DND-41 (cell line): ENCODE results near the gene RIMKLA.

Experiments
- ATAC-seq: fragments of 200-7000 bp; cut with Tn5 transposase; 3 replicates; pipeline ENCODE4 v1.9.1; 2021; ENCODE audit warnings: low read depth; ENCODE audit not compliant: insufficient read depth
- DNase-seq: peaks from one replicate; pipeline ENCODE4 v3.0.0-alpha.2; 2020
- H2AFZ ChIP-seq: 2 replicates; pipeline ENCODE4 v1.6.0; 2012; ENCODE audit warnings: low read depth, low read length
- H3K27ac ChIP-seq: 2 replicates; pipeline ENCODE4 v1.5.1; 2012; ENCODE audit warnings: low read length, inconsistent platforms
- H3K27me3 ChIP-seq: fragments of 200-600 bp; sonication (generic); 2 replicates; pipeline ENCODE4 v1.6.0; 2012; ENCODE audit warnings: low read length, mild to moderate bottlenecking, inconsistent platforms; ENCODE audit not compliant: insufficient read depth, poor library complexity
- H3K36me3 ChIP-seq: 2 replicates; pipeline ENCODE4 v1.5.1; 2012; ENCODE audit warnings: low read length, inconsistent platforms; ENCODE audit not compliant: insufficient read depth
- H3K4me1 ChIP-seq: 2 replicates; pipeline ENCODE4 v1.5.1; 2012; ENCODE audit warnings: mild to moderate bottlenecking, low read length; ENCODE audit not compliant: insufficient read depth
- H3K4me2 ChIP-seq: 2 replicates; pipeline ENCODE4 v1.6.0; 2012; ENCODE audit warnings: mild to moderate bottlenecking, moderate library complexity, low read length, inconsistent platforms; ENCODE audit not compliant: insufficient read depth
- H3K4me3 ChIP-seq, 2 experiments: fragments of 200-600 bp in 1 of 2; shearing (Covaris generic) in 1 of 2; 2 replicates each; pipeline ENCODE4 v1.5.1; 2012 to 2016; ENCODE audit warnings: inconsistent platforms in 2 of 2, low read length in 2 of 2, mild to moderate bottlenecking in 2 of 2, low read depth in 1 of 2, moderate library complexity in 1 of 2
- H3K79me2 ChIP-seq: 2 replicates; pipeline ENCODE4 v1.6.0; 2012; ENCODE audit warnings: low read length, inconsistent platforms; ENCODE audit not compliant: insufficient read depth
- H3K9ac ChIP-seq: 2 replicates; pipeline ENCODE4 v1.6.0; 2012; ENCODE audit warnings: low read depth, mild to moderate bottlenecking, inconsistent platforms, low read length, moderate library complexity
- H3K9me3 ChIP-seq: 2 replicates; pipeline ENCODE4 v1.5.1; 2012; ENCODE audit warnings: low read length, moderate library complexity, mild to moderate bottlenecking, inconsistent platforms; ENCODE audit not compliant: insufficient read depth, severe bottlenecking
- H4K20me1 ChIP-seq: 2 replicates; pipeline ENCODE4 v1.6.0; 2012; ENCODE audit warnings: low read length; ENCODE audit not compliant: insufficient read depth
- EZH2 ChIP-seq: IDR thresholded peaks from 3 replicates; pipeline ENCODE4 v1.6.1; 2012; ENCODE audit warnings: borderline replicate concordance, low read depth, mild to moderate bottlenecking, moderate library complexity, low read length, inconsistent platforms; ENCODE audit not compliant: severe bottlenecking
- TF ChIP-seq, protein P1 (sequence below): IDR thresholded peaks from 2 replicates; pipeline ENCODE4 v1.5.1; 2012; ENCODE audit warnings: borderline replicate concordance, low read length, moderate library complexity, mild to moderate bottlenecking; ENCODE audit not compliant: poor library complexity, severe bottlenecking; ENCODE audit errors: extremely low read depth

The RIMKLA gene

DNA sequence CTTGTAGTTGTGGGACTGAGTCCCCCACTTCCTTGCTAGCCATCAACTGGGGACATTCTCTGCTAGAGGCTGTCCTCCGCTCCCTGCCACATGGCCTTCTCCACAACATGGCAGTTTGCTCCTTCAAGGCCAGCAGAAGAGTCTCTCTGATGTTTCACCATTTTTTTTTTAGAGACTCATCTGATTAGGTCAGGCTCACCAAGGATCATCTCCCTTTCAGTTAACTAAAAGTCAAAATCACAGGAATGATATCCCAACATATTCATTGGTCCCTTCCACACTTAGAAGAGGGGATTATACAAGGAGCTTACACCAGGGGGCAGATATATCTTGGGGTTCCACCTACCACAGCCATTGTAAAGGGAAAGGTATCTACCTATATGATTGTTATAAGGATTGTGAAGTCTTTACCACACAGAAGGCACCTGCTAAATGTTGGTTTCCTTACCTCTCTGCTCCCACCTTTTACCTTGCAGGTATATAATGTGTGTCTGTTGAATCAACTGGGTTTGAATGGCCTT lies 23.3 kb downstream of the RIMKLA start:
- Histone ChIP-seq H3K36me3 (peaks cover 39% of the 10 kb centered on the region), H3K79me2 (no peaks in the 10 kb centered on the region), H2AFZ (no peak overlapping the region), H3K4me1 (no peaks in the 10 kb centered on the region), H3K4me2 (no peak overlapping the region), H4K20me1 (no peaks in the 10 kb centered on the region), H3K27ac (no peak overlapping the region), H3K9me3 (no peaks in the 10 kb centered on the region), H3K4me3 (no peak overlapping the region), H3K27me3 (no peaks in the 10 kb centered on the region), H3K9ac (no peak overlapping the region)
- DNase-seq (no peak), ATAC-seq (no peak)
- no peak for TF ChIP-seq EZH2
- TF ChIP-seq, protein P1, sequence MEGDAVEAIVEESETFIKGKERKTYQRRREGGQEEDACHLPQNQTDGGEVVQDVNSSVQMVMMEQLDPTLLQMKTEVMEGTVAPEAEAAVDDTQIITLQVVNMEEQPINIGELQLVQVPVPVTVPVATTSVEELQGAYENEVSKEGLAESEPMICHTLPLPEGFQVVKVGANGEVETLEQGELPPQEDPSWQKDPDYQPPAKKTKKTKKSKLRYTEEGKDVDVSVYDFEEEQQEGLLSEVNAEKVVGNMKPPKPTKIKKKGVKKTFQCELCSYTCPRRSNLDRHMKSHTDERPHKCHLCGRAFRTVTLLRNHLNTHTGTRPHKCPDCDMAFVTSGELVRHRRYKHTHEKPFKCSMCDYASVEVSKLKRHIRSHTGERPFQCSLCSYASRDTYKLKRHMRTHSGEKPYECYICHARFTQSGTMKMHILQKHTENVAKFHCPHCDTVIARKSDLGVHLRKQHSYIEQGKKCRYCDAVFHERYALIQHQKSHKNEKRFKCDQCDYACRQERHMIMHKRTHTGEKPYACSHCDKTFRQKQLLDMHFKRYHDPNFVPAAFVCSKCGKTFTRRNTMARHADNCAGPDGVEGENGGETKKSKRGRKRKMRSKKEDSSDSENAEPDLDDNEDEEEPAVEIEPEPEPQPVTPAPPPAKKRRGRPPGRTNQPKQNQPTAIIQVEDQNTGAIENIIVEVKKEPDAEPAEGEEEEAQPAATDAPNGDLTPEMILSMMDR: peak; percentile 11

DNA sequence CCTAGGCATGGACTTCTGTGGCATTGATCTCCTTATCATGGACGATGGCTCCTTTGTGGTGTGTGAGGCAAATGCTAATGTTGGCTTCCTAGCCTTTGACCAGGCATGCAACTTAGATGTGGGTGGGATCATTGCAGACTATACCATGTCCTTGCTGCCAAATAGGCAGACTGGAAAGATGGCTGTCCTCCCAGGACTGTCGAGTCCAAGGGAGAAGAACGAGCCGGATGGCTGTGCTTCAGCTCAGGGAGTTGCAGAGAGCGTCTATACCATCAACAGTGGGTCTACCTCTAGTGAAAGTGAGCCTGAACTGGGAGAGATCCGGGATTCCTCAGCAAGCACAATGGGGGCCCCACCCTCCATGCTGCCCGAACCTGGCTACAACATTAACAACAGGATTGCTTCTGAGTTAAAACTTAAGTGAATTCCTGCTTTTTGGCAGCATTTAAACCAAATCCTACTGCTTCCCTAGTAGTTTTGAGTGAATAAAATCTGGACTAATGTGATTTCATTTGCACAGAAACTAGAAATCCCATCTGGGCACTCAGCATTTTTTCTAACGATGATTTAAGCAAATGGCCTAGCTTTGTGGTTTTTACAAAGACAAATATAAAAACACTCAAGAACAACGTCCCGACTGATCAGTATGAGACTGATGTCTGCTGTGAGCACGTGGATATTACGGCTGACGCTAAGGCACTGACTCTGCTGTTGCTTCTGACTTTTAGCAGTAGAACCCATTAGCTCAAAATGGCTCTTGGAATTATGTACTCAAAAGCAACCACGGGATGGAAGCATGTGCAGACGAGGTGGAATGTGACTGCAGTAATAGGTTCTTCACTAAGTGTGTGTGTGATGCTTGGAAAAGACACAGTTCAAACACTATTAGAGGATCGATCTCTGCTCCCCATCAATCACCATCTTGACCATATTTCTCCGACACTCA lies 34.2 kb downstream of the RIMKLA start:
- Histone ChIP-seq H3K27ac (no peak overlapping the region), H3K79me2 (no peaks in the 10 kb centered on the region), H2AFZ (no peak overlapping the region), H3K9me3 (no peaks in the 10 kb centered on the region), H3K4me1 (no peaks in the 10 kb centered on the region), H4K20me1 (no peaks in the 10 kb centered on the region), H3K4me3 (no peak overlapping the region), H3K27me3 (no peaks in the 10 kb centered on the region), H3K9ac (no peak overlapping the region), H3K4me2 (no peak overlapping the region), H3K36me3 (peaks cover 26% of the 10 kb centered on the region)
- TF ChIP-seq, protein P1: no peak
- no peak for TF ChIP-seq EZH2
- DNase-seq (no peak), ATAC-seq (no peak)

DNA sequence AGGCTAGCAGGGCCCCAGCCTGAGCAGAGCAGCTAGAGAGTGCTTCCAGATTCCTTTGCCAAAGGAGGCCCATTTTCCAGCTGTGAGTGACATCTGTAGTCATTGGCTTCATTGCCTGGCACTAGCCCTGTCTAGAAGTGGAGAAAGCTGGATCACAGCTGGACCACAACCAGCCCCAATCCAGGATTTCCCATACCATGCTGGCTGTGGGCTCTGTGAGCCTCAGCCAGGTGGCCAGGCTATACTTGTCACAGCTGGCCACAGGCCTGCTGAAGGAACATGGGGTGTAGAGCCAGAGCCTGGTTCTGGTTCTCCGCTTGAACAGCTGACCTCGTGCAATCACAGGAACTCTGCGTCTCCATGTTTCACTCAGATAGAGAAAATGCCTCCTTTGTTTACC lies 36.6 kb downstream of the RIMKLA start:
- Histone ChIP-seq H3K9ac (no peak overlapping the region), H3K4me1 (no peaks in the 10 kb centered on the region), H3K4me2 (no peak overlapping the region), H3K36me3 (peaks cover 16% of the 10 kb centered on the region), H3K4me3 (no peak overlapping the region), H3K27me3 (no peaks in the 10 kb centered on the region), H3K27ac (no peak overlapping the region), H2AFZ (no peak overlapping the region), H3K79me2 (no peaks in the 10 kb centered on the region), H4K20me1 (no peaks in the 10 kb centered on the region), H3K9me3 (no peaks in the 10 kb centered on the region)
- DNase-seq (no peak), ATAC-seq (no peak)
- TF ChIP-seq, protein P1: no peak
- no peak for TF ChIP-seq EZH2
